ENCODE data around the gene C3orf20. TPM values are rescaled to one million over a fixed set of nuclear protein-coding genes. Genes with fewer than 3 reads are reported as not detected.

Gene C3orf20
- total RNA-seq, 1 experiment from 2014 or later: not detected

- Histone ChIP-seq H3K9me2 (replicated peaks; ENCODE audit: low read length) (no peaks in the 10 kb centered on the region), H3K9me3 (ENCODE audit: low read length) (no peaks in the 10 kb centered on the region), H3K79me2 (ENCODE audit: low read length) (no peaks in the 10 kb centered on the region), H4K20me1 (ENCODE audit: low read length) (no peaks in the 10 kb centered on the region), H2AFZ (ENCODE audit: low read length) (no peak within 1 kb of the TSS), H3K4me3 (ENCODE audit: low read length) (no peak within 1 kb of the TSS), H3K4me1 (ENCODE audit: insufficient read depth, low read length) (no peaks in the 10 kb centered on the region), H3K36me3 (ENCODE audit: low read depth, low read length) (no peaks in the 10 kb centered on the region), H3F3A (ENCODE audit: low read length, unreplicated experiment) (no peaks in the 10 kb centered on the region), H3K9ac (ENCODE audit: low read length) (no peak within 1 kb of the TSS), H3K27ac (ENCODE audit: low read length) (no peak within 1 kb of the TSS), H3K27me3 (ENCODE audit: low read length) (peaks cover 77% of the 10 kb centered on the region), H3K4me2 (ENCODE audit: low read length) (no peak within 1 kb of the TSS)
- ChIA-PET CTCF (no interaction called here), POLR2A (ENCODE audit: unreplicated experiment) (no interaction called here)
- no TSS peak for BruUV-seq (replicated peaks)
- DNase-seq: no peak
- ATAC-seq: no peak
- intact Hi-C loops (cut with micrococcal nuclease): no loop called here
- TF ChIP-seq EZH2phosphoT487 (IDR thresholded peaks at IDR 0.05; ENCODE audit: borderline replicate concordance, low read length) (no peak), CTCF (conservative IDR thresholded peaks at IDR 0.05; ENCODE audit: low read depth, low read length) (no peak), EZH2 (IDR thresholded peaks at IDR 0.05; ENCODE audit: low read length, unreplicated experiment) (no peak)
Measured at GRCh38 chr3:14818804-14819500, 144.0 kb downstream of the C3orf20 start, which contains the start of gene FGD5. Gene FGD5 (plus strand): TSS chr3:14818962. CDS start chr3:14819072, 110 bp downstream.

GRCh38 chr3:14819671-14820070 lies 144.7 kb downstream of the C3orf20 start:
- no TSS peak for BruUV-seq (replicated peaks)
- Histone ChIP-seq H3F3A (ENCODE audit: low read length, unreplicated experiment) (no peaks in the 10 kb centered on the region), H2AFZ (ENCODE audit: low read length) (no peak overlapping the region), H3K9me2 (replicated peaks; ENCODE audit: low read length) (no peaks in the 10 kb centered on the region), H3K27ac (ENCODE audit: low read length) (no peak overlapping the region), H3K9me3 (ENCODE audit: low read length) (no peaks in the 10 kb centered on the region), H3K4me1 (ENCODE audit: insufficient read depth, low read length) (no peaks in the 10 kb centered on the region), H3K36me3 (ENCODE audit: low read depth, low read length) (no peaks in the 10 kb centered on the region), H4K20me1 (ENCODE audit: low read length) (no peaks in the 10 kb centered on the region), H3K4me2 (ENCODE audit: low read length) (no peak overlapping the region), H3K27me3 (ENCODE audit: low read length) (peaks cover 77% of the 10 kb centered on the region), H3K4me3 (ENCODE audit: low read length) (no peak overlapping the region), H3K9ac (ENCODE audit: low read length) (no peak overlapping the region), H3K79me2 (ENCODE audit: low read length) (no peaks in the 10 kb centered on the region)
- ChIA-PET POLR2A (ENCODE audit: unreplicated experiment) (no interaction called here), CTCF (no interaction called here)
- TF ChIP-seq EZH2 (IDR thresholded peaks at IDR 0.05; ENCODE audit: low read length, unreplicated experiment) (no peak), CTCF (conservative IDR thresholded peaks at IDR 0.05; ENCODE audit: low read depth, low read length) (no peak), EZH2phosphoT487 (IDR thresholded peaks at IDR 0.05; ENCODE audit: borderline replicate concordance, low read length) (no peak)
- DNase-seq (no peak), ATAC-seq (no peak)
- intact Hi-C loops (cut with micrococcal nuclease): no loop called here

- Histone ChIP-seq H3K36me3 (ENCODE audit: low read depth, low read length) (no peaks in the 10 kb centered on the region), H3K4me3 (ENCODE audit: low read length) (no peak overlapping the region), H4K20me1 (ENCODE audit: low read length) (no peaks in the 10 kb centered on the region), H3K4me2 (ENCODE audit: low read length) (no peak overlapping the region), H3F3A (ENCODE audit: low read length, unreplicated experiment) (no peaks in the 10 kb centered on the region), H3K4me1 (ENCODE audit: insufficient read depth, low read length) (no peaks in the 10 kb centered on the region), H3K27me3 (ENCODE audit: low read length) (peaks cover 77% of the 10 kb centered on the region), H3K9ac (ENCODE audit: low read length) (no peak overlapping the region), H3K79me2 (ENCODE audit: low read length) (no peaks in the 10 kb centered on the region), H2AFZ (ENCODE audit: low read length) (no peak overlapping the region), H3K27ac (ENCODE audit: low read length) (no peak overlapping the region), H3K9me2 (replicated peaks; ENCODE audit: low read length) (no peaks in the 10 kb centered on the region), H3K9me3 (ENCODE audit: low read length) (no peaks in the 10 kb centered on the region)
- ChIA-PET POLR2A (ENCODE audit: unreplicated experiment) (no interaction called here), CTCF (no interaction called here)
- intact Hi-C loops (cut with micrococcal nuclease): no loop called here
- no peak for TF ChIP-seq EZH2 (IDR thresholded peaks at IDR 0.05; ENCODE audit: low read length, unreplicated experiment)
- no peak for TF ChIP-seq EZH2phosphoT487 (IDR thresholded peaks at IDR 0.05; ENCODE audit: borderline replicate concordance, low read length)
- no TSS peak for BruUV-seq (replicated peaks)
- no peak for ATAC-seq
- DNase-seq: no peak
Measured at GRCh38 chr3:14820156-14820555, 145.2 kb downstream of the C3orf20 start.

Measured in PC-3 (cell line).